ENCODE results near the gene CFAP43. TPM values are rescaled to one million over a fixed set of nuclear protein-coding genes. Genes with fewer than 3 reads are reported as not detected.

Gene CFAP43
- total RNA-seq, 1 experiment from 2014 or later = 6.0 TPM

DNA sequence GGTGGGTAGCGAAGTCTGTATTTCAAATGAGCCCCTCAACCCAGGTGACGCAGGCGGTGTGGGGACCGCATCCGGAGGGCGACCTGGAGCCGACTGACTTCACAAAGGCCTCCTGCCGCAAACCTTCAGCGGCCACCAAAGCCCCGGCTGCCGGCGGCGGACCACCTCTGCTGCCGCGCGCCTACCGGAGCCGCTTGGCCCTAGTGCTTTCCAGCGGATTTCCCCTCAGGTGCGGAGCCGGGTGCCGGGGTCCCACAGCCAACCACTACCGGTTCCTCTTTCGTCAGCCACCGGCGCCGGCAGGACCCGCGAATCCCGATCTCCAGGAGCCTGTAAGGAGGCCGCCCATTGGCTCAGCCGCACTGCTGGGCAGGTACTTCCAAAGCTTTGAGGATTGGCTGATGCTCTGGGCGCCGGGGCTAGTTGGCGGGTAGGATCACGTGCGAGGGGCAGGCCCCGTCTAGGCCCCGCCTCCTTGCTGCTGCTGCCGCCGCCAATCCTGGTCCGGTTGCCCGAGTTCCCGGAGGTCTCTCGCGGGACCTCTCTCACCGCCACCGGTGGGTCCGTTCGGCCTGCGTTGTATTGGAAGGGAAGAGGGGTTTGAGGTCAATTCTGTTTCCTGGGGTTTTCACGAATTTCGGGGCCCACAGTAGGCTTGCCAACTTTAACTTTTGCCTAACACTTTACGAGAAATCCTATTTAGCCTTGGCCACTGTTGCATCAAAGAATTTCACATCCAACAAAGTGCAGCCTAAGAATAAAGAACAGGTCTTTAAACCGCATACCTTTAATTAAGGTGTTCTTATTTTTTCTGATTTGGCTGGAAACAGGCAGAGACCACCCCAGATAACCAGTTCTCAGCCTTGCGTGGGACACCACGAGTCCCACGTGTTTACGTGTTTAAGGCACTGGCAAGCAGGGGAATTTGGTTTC, 36.8 kb upstream of the CFAP43 start, which contains the start of gene GSTO2:
Gene GSTO2, plus strand, starts transcription at position 472 of the 933 bp plus-strand sequence. CDS start 5,732 bp downstream, outside the sequence.
- DNase-seq = peak; percentile 94 to 95
- H3K36me3 ChIP-seq (ENCODE audit: low read depth) = peaks cover 12% of the 10 kb centered on the region; the same call in 1 of the 2 replicates
- H3K4me1 ChIP-seq (replicated peaks; ENCODE audit: insufficient read depth) = peaks cover 9% of the 10 kb centered on the region; the same call in 1 of the 2 replicates
- H3K4me3 ChIP-seq = peak within 1 kb of the TSS; percentile 80
- peaks cover 1% of the 10 kb centered on the region; the same call in 1 of the 2 replicates for H4K20me1 ChIP-seq (ENCODE audit: insufficient read depth)
- H3F3A ChIP-seq (ENCODE audit: insufficient read depth, low read depth) = peaks cover 10% of the 10 kb centered on the region; the same call in 1 of the 2 replicates
- H3K27me3 ChIP-seq (ENCODE audit: insufficient read depth, low read depth) = no peaks in the 10 kb centered on the region
- H3K79me2 ChIP-seq (ENCODE audit: low read depth) = peaks cover 16% of the 10 kb centered on the region
- no peaks in the 10 kb centered on the region for H3K9me2 ChIP-seq (ENCODE audit: insufficient read depth)
- ChIA-PET CTCF (no interaction called here), POLR2A (ENCODE audit: unreplicated experiment) (interaction anchor here (0.6 kb wide), 1 partner anchor 66 kb away, joined by 4 read pairs; no protein-coding TSS in a partner anchor)
- TSS peak; percentile 72 for BruUV-seq (replicated peaks)
- peak within 1 kb of the TSS; percentile 64 for H3K27ac ChIP-seq
- H3K4me2 ChIP-seq = peak within 1 kb of the TSS; percentile 84
- TF ChIP-seq CTCF (conservative IDR thresholded peaks at IDR 0.05) (no peak), EZH2 (IDR thresholded peaks at IDR 0.05; ENCODE audit: low read depth) (no peak)
- H3K9me3 ChIP-seq (ENCODE audit: insufficient read depth, low read depth) = no peaks in the 10 kb centered on the region
- peak within 1 kb of the TSS; percentile 88 for H2AFZ ChIP-seq
- intact Hi-C loops (cut with micrococcal nuclease; ENCODE audit: unreplicated experiment) = loop anchor here (5.0 kb wide), 1 partner anchor 222 kb away; no protein-coding TSS in a partner anchor

DNA sequence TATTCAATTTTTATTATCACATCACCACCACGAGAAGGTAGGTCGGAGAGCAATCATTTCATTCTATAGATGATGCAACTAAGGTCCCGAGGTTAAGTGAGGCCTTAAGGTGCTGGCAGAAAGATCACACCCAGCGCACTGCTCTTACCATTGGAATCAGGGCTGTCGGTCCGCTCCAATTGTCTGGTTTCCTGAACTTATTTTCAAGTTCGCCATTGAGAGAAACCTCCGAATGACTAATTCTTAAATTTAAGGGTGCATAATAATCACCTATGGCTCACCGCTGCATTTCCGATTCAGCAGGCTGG, 36.2 kb upstream of the CFAP43 start:
- H4K20me1 ChIP-seq (ENCODE audit: insufficient read depth) = peaks cover 5% of the 10 kb centered on the region; the same call in 1 of the 2 replicates
- peak overlapping the region; percentile 80 for H3K4me3 ChIP-seq
- no peaks in the 10 kb centered on the region for H3K27me3 ChIP-seq (ENCODE audit: insufficient read depth, low read depth)
- peak overlapping the region; percentile 65 for H2AFZ ChIP-seq
- peaks cover 9% of the 10 kb centered on the region; the same call in 1 of the 2 replicates for H3K4me1 ChIP-seq (replicated peaks; ENCODE audit: insufficient read depth)
- H3K36me3 ChIP-seq (ENCODE audit: low read depth) = peaks cover 16% of the 10 kb centered on the region
- peaks cover 10% of the 10 kb centered on the region; the same call in 1 of the 2 replicates for H3F3A ChIP-seq (ENCODE audit: insufficient read depth, low read depth)
- TF ChIP-seq EZH2 (IDR thresholded peaks at IDR 0.05; ENCODE audit: low read depth) = no peak
- TF ChIP-seq CTCF (conservative IDR thresholded peaks at IDR 0.05) = no peak
- H3K27ac ChIP-seq = peak overlapping the region; percentile 64
- H3K79me2 ChIP-seq (ENCODE audit: low read depth) = peaks cover 18% of the 10 kb centered on the region
- BruUV-seq (replicated peaks) = TSS peak; percentile 76
- H3K4me2 ChIP-seq = peak overlapping the region; percentile 84
- no peaks in the 10 kb centered on the region for H3K9me2 ChIP-seq (ENCODE audit: insufficient read depth)
- intact Hi-C loops (cut with micrococcal nuclease; ENCODE audit: unreplicated experiment) = loop anchor here (5.0 kb wide), 1 partner anchor 221 kb away; no protein-coding TSS in a partner anchor
- DNase-seq = no peak
- H3K9me3 ChIP-seq (ENCODE audit: insufficient read depth, low read depth) = no peaks in the 10 kb centered on the region
- ChIA-PET CTCF (no interaction called here), POLR2A (ENCODE audit: unreplicated experiment) (interaction anchor here (0.6 kb wide), 1 partner anchor 67 kb away, joined by 4 read pairs; no protein-coding TSS in a partner anchor)

GRCh38 chr10:104267721-104268404, 35.7 kb upstream of the CFAP43 start:
- no TSS peak for BruUV-seq (replicated peaks)
- intact Hi-C loops (cut with micrococcal nuclease; ENCODE audit: unreplicated experiment) = loop anchor here (5.0 kb wide), 1 partner anchor 221 kb away; no protein-coding TSS in a partner anchor
- H3K4me1 ChIP-seq (replicated peaks; ENCODE audit: insufficient read depth) = peaks cover 9% of the 10 kb centered on the region; the same call in 1 of the 2 replicates
- no peak overlapping the region for H2AFZ ChIP-seq
- H3K4me3 ChIP-seq = peak overlapping the region; percentile 80
- no peaks in the 10 kb centered on the region for H3K27me3 ChIP-seq (ENCODE audit: insufficient read depth, low read depth)
- peak overlapping the region; percentile 64 for H3K27ac ChIP-seq
- peaks cover 18% of the 10 kb centered on the region for H3K79me2 ChIP-seq (ENCODE audit: low read depth)
- H3K36me3 ChIP-seq (ENCODE audit: low read depth) = peaks cover 16% of the 10 kb centered on the region
- no peaks in the 10 kb centered on the region for H3K9me2 ChIP-seq (ENCODE audit: insufficient read depth)
- peaks cover 5% of the 10 kb centered on the region; the same call in 1 of the 2 replicates for H4K20me1 ChIP-seq (ENCODE audit: insufficient read depth)
- no peaks in the 10 kb centered on the region for H3K9me3 ChIP-seq (ENCODE audit: insufficient read depth, low read depth)
- H3K4me2 ChIP-seq = peak overlapping the region; percentile 84
- ChIA-PET POLR2A (ENCODE audit: unreplicated experiment) (no interaction called here), CTCF (no interaction called here)
- peaks cover 10% of the 10 kb centered on the region; the same call in 1 of the 2 replicates for H3F3A ChIP-seq (ENCODE audit: insufficient read depth, low read depth)
- DNase-seq = no peak
- TF ChIP-seq CTCF (conservative IDR thresholded peaks at IDR 0.05) (no peak), EZH2 (IDR thresholded peaks at IDR 0.05; ENCODE audit: low read depth) (no peak)
